ENCODE measurements around the gene METTL15.
"Not testable (repeated sequence)": the region's sequence is repeated elsewhere in the genome, so short reads cannot be mapped to it uniquely, and the experiment has no call there.

Gene METTL15

GRCh38 chr11:28274216-28274615, 166.0 kb downstream of the METTL15 start:
- no peak for DNase-seq (ENCODE audit: low spot score in 2 of 2)
- H3K9me3 Mint-ChIP-seq, result peaks cover 2% of the 10 kb centered on the region
- H3K4me1 Mint-ChIP-seq, result no peaks in the 10 kb centered on the region
- no peak for ATAC-seq
- no peaks in the 10 kb centered on the region for H3K36me3 Mint-ChIP-seq
- no peak overlapping the region for H3K27ac Mint-ChIP-seq
- H3K4me3 Mint-ChIP-seq, result no peak overlapping the region

- Mint-ChIP-seq H3K9me3 (peaks cover 3% of the 10 kb centered on the region), H3K4me3 (no peak overlapping the region), H3K4me1 (peaks cover 6% of the 10 kb centered on the region), H3K27ac (no peak overlapping the region), H3K36me3 (no peaks in the 10 kb centered on the region)
- no peak for DNase-seq (ENCODE audit: low spot score in 2 of 2)
- ATAC-seq, result no peak
Measured at GRCh38 chr11:28284196-28284595, 176.0 kb downstream of the METTL15 start.

- Mint-ChIP-seq H3K4me3 (no peak overlapping the region), H3K36me3 (no peaks in the 10 kb centered on the region), H3K27ac (no peak overlapping the region), H3K9me3 (no peaks in the 10 kb centered on the region), H3K4me1 (no peaks in the 10 kb centered on the region)
- ATAC-seq, result no peak
- DNase-seq (ENCODE audit: low spot score in 2 of 2), result no peak
Measured at GRCh38 chr11:28289444-28289843, 181.3 kb downstream of the METTL15 start.

- H3K9me3 Mint-ChIP-seq; DNase-seq (ENCODE audit: low spot score in 2 of 2); H3K4me1 Mint-ChIP-seq; H3K27ac Mint-ChIP-seq; H3K4me3 Mint-ChIP-seq; ATAC-seq; H3K36me3 Mint-ChIP-seq: not testable (repeated sequence)
Measured at GRCh38 chr11:28290995-28291394, 182.8 kb downstream of the METTL15 start.

- Mint-ChIP-seq H3K27ac (no peak overlapping the region), H3K4me1 (no peaks in the 10 kb centered on the region), H3K4me3 (no peak overlapping the region), H3K9me3 (no peaks in the 10 kb centered on the region), H3K36me3 (peaks cover 17% of the 10 kb centered on the region)
- no peak for ATAC-seq
- no peak for DNase-seq (ENCODE audit: low spot score in 2 of 2)
Measured at GRCh38 chr11:28296426-28296825, 188.2 kb downstream of the METTL15 start.

- H3K9me3 Mint-ChIP-seq, result no peaks in the 10 kb centered on the region
- ATAC-seq (no peak), DNase-seq (ENCODE audit: low spot score in 2 of 2) (no peak)
- H3K4me1 Mint-ChIP-seq, result no peaks in the 10 kb centered on the region
- peaks cover 32% of the 10 kb centered on the region for H3K36me3 Mint-ChIP-seq
- H3K27ac Mint-ChIP-seq, result no peak overlapping the region
- H3K4me3 Mint-ChIP-seq, result no peak overlapping the region
Measured at GRCh38 chr11:28298209-28298608, 190.0 kb downstream of the METTL15 start.

GRCh38 chr11:28303477-28304191, 195.4 kb downstream of the METTL15 start:
- DNase-seq (ENCODE audit: low spot score in 2 of 2) (no peak), ATAC-seq (no peak)
- no peaks in the 10 kb centered on the region for H3K9me3 Mint-ChIP-seq
- H3K27ac Mint-ChIP-seq, result no peak overlapping the region
- peaks cover 20% of the 10 kb centered on the region for H3K36me3 Mint-ChIP-seq
- H3K4me3 Mint-ChIP-seq, result no peak overlapping the region
- H3K4me1 Mint-ChIP-seq, result no peaks in the 10 kb centered on the region

- no peaks in the 10 kb centered on the region for H3K4me1 Mint-ChIP-seq
- H3K4me3 Mint-ChIP-seq, result no peak overlapping the region
- no peak overlapping the region for H3K27ac Mint-ChIP-seq
- H3K36me3 Mint-ChIP-seq, result peaks cover 11% of the 10 kb centered on the region
- ATAC-seq, result no peak
- no peak for DNase-seq (ENCODE audit: low spot score in 2 of 2)
- no peaks in the 10 kb centered on the region for H3K9me3 Mint-ChIP-seq
Measured at GRCh38 chr11:28315440-28315839, 207.3 kb downstream of the METTL15 start.

- Mint-ChIP-seq H3K27ac (no peak overlapping the region), H3K4me1 (no peaks in the 10 kb centered on the region)
- ATAC-seq, result no peak
Measured at GRCh38 chr11:28318871-28319270, 210.7 kb downstream of the METTL15 start.

GRCh38 chr11:28323621-28324020, 215.4 kb downstream of the METTL15 start:
- H3K4me3 Mint-ChIP-seq, result no peak overlapping the region
- ATAC-seq, result no peak
- H3K9me3 Mint-ChIP-seq, result peaks cover 3% of the 10 kb centered on the region

More at GRCh38 chr11:28318871-28319270, 210.7 kb downstream of the METTL15 start:
- Mint-ChIP-seq H3K9me3 (no peaks in the 10 kb centered on the region), H3K4me3 (no peak overlapping the region), H3K36me3 (peaks cover 11% of the 10 kb centered on the region)
- DNase-seq (ENCODE audit: low spot score in 2 of 2), result no peak

GRCh38 chr11:28332393-28332792, 224.2 kb downstream of the METTL15 start:
- H3K36me3 Mint-ChIP-seq; H3K9me3 Mint-ChIP-seq; DNase-seq (ENCODE audit: low spot score in 2 of 2); H3K27ac Mint-ChIP-seq; H3K4me3 Mint-ChIP-seq; H3K4me1 Mint-ChIP-seq: not testable (repeated sequence)
- peak; percentile 88 for ATAC-seq

More at GRCh38 chr11:28323621-28324020, 215.4 kb downstream of the METTL15 start:
- Mint-ChIP-seq H3K36me3 (no peaks in the 10 kb centered on the region), H3K4me1 (no peaks in the 10 kb centered on the region), H3K27ac (no peak overlapping the region)
- no peak for DNase-seq (ENCODE audit: low spot score in 2 of 2)

- H3K4me1 Mint-ChIP-seq, result no peaks in the 10 kb centered on the region
- H3K4me3 Mint-ChIP-seq, result no peak overlapping the region
- H3K36me3 Mint-ChIP-seq, result no peaks in the 10 kb centered on the region
- no peak overlapping the region for H3K27ac Mint-ChIP-seq
- no peak for ATAC-seq
- H3K9me3 Mint-ChIP-seq, result peaks cover 22% of the 10 kb centered on the region
- no peak for DNase-seq (ENCODE audit: low spot score in 2 of 2)
Measured at GRCh38 chr11:28337701-28338100, 229.5 kb downstream of the METTL15 start.

- Mint-ChIP-seq H3K9me3 (peaks cover 22% of the 10 kb centered on the region), H3K36me3 (no peaks in the 10 kb centered on the region), H3K4me1 (no peaks in the 10 kb centered on the region), H3K4me3 (no peak overlapping the region), H3K27ac (no peak overlapping the region)
- DNase-seq (ENCODE audit: low spot score in 2 of 2) (no peak), ATAC-seq (no peak)
Measured at GRCh38 chr11:28338371-28338770, 230.2 kb downstream of the METTL15 start.

- no peaks in the 10 kb centered on the region for H3K36me3 Mint-ChIP-seq
- H3K4me3 Mint-ChIP-seq, result no peak overlapping the region
- H3K9me3 Mint-ChIP-seq, result peaks cover 22% of the 10 kb centered on the region
- DNase-seq (ENCODE audit: low spot score in 2 of 2) (no peak), ATAC-seq (no peak)
- H3K4me1 Mint-ChIP-seq, result no peaks in the 10 kb centered on the region
- no peak overlapping the region for H3K27ac Mint-ChIP-seq
Measured at GRCh38 chr11:28339488-28339887, 231.3 kb downstream of the METTL15 start.

GRCh38 chr11:28342716-28343115, 234.5 kb downstream of the METTL15 start:
- H3K36me3 Mint-ChIP-seq, result no peaks in the 10 kb centered on the region
- no peak for ATAC-seq
- no peak for DNase-seq (ENCODE audit: low spot score in 2 of 2)
- H3K4me1 Mint-ChIP-seq, result no peaks in the 10 kb centered on the region
- H3K27ac Mint-ChIP-seq, result no peak overlapping the region
- peaks cover 22% of the 10 kb centered on the region for H3K9me3 Mint-ChIP-seq
- H3K4me3 Mint-ChIP-seq, result no peak overlapping the region

- Mint-ChIP-seq H3K27ac (no peak overlapping the region), H3K36me3 (no peaks in the 10 kb centered on the region), H3K9me3 (peaks cover 15% of the 10 kb centered on the region), H3K4me1 (no peaks in the 10 kb centered on the region), H3K4me3 (no peak overlapping the region)
- ATAC-seq (no peak), DNase-seq (ENCODE audit: low spot score in 2 of 2) (no peak)
Measured at GRCh38 chr11:28343304-28344233, 235.4 kb downstream of the METTL15 start.
